A549 (cell line): ENCODE measurements around the gene WNT1.

ENCODE experiments used
- FOXS1 ChIP-seq: fragments of 250-450 bp; sonication (Bioruptor Pico); IDR thresholded peaks from 2 replicates; pipeline ENCODE4 v1.5.0; 2020; ENCODE audit warnings: mild to moderate bottlenecking, moderate library complexity
- MYC ChIP-seq: IDR thresholded peaks from 2 replicates; pipeline ENCODE4 v1.6.1; 2012; ENCODE audit warnings: mild to moderate bottlenecking, inconsistent platforms, low read length, improper control_type of control experiment, borderline replicate concordance
- POLR2A ChIP-seq: IDR thresholded peaks from 2 replicates; pipeline ENCODE4 v1.6.1; 2012; ENCODE audit warnings: mild to moderate bottlenecking, low read length
- TF ChIP-seq, protein P1 (sequence below): fragments of >200 bp; sonication (Bioruptor Twin); formaldehyde crosslinking; IDR thresholded peaks from 3 replicates; pipeline ENCODE4 v1.5.1; 2016

DNA sequence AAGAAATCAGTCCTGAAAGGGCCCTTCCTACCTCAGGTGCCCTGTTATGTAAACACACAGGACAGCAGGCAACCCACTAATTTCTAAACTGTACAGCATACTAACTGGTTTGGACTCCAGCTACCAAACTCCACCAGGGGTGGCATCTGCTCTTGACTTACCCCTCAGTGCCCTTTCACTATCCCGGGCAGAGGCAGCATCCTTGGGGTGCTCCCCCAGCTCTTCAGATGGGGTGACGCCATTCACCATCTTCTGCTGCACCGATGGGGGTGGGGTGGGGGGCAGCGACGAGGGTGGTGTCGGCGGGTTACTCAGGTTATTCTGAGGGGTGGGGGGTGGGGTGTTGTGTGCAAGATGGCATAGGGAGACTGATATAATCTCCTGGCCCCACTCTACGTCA, 52.0 kb downstream of the WNT1 start:
- TF ChIP-seq, protein P1, sequence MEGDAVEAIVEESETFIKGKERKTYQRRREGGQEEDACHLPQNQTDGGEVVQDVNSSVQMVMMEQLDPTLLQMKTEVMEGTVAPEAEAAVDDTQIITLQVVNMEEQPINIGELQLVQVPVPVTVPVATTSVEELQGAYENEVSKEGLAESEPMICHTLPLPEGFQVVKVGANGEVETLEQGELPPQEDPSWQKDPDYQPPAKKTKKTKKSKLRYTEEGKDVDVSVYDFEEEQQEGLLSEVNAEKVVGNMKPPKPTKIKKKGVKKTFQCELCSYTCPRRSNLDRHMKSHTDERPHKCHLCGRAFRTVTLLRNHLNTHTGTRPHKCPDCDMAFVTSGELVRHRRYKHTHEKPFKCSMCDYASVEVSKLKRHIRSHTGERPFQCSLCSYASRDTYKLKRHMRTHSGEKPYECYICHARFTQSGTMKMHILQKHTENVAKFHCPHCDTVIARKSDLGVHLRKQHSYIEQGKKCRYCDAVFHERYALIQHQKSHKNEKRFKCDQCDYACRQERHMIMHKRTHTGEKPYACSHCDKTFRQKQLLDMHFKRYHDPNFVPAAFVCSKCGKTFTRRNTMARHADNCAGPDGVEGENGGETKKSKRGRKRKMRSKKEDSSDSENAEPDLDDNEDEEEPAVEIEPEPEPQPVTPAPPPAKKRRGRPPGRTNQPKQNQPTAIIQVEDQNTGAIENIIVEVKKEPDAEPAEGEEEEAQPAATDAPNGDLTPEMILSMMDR = no peak
- TF ChIP-seq FOXS1 (CRISPR knock-in tag) (no peak), POLR2A (no peak), MYC (no peak)
